ENCODE results near the gene TSHZ2. TPM values are rescaled to one million over a fixed set of nuclear protein-coding genes. Genes with fewer than 3 reads are reported as not detected.
"Not testable (repeated sequence)": the region's sequence is repeated elsewhere in the genome, so short reads cannot be mapped to it uniquely, and the experiment has no call there.

Gene TSHZ2
- total RNA-seq, 1 donor from 2014 or later, result 1.6 TPM

- DNase-seq (ENCODE audit: low read depth) (no peak), FAIRE-seq (peak; percentile 23)
- H3K36me3 ChIP-seq (ENCODE audit: control insufficient read depth, insufficient read depth, low read length), result no peaks in the 10 kb centered on the region
- TF ChIP-seq, protein P1, sequence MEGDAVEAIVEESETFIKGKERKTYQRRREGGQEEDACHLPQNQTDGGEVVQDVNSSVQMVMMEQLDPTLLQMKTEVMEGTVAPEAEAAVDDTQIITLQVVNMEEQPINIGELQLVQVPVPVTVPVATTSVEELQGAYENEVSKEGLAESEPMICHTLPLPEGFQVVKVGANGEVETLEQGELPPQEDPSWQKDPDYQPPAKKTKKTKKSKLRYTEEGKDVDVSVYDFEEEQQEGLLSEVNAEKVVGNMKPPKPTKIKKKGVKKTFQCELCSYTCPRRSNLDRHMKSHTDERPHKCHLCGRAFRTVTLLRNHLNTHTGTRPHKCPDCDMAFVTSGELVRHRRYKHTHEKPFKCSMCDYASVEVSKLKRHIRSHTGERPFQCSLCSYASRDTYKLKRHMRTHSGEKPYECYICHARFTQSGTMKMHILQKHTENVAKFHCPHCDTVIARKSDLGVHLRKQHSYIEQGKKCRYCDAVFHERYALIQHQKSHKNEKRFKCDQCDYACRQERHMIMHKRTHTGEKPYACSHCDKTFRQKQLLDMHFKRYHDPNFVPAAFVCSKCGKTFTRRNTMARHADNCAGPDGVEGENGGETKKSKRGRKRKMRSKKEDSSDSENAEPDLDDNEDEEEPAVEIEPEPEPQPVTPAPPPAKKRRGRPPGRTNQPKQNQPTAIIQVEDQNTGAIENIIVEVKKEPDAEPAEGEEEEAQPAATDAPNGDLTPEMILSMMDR (IDR thresholded peaks at IDR 0.05; ENCODE audit: insufficient read depth, low read length, severe bottlenecking), result no peak
- no peaks in the 10 kb centered on the region for H3K27me3 ChIP-seq (ENCODE audit: control insufficient read depth, insufficient read depth, low read length)
- H3K4me3 ChIP-seq (ENCODE audit: low read depth, low read length), result no peak overlapping the region
Measured at GRCh38 chr20:53085720-53086119, 113.6 kb downstream of the TSHZ2 start.

DNA sequence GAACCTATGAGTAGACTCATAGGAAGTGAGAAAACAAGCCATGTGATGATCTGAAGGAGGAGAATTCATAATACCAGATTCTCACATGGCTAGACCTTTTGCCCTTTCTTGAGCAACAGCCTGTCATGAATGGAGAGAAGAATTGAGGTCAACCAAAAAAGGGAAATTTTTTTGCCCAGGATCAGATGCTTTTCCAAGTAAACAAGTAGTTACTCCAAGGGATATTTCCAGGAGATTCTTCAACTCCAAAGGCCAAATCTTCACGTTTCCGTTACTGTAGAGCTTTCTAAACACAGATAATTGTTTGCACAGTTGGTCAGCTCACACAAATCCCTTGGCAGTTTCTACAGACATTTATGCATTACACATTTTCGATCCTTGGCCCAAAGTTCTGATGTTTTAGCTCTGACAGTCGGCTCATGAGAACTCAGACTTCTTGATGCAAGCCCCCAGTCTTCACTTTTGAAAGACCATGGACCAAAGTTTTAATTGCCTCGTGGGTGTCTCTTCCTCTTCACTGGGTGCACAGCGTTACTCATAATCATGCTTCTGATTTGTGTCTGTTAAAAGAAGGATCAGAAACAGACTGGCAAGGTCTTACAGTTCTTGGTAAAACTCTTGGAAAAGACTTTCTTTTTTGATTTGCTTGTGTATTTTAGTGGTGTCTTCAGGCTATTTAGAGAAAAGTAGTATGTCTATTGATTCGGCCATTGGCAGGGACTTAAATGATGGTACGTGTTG is 115.0 kb downstream of the TSHZ2 start:
- no peak for DNase-seq (ENCODE audit: low read depth)
- TF ChIP-seq, protein P1 (IDR thresholded peaks at IDR 0.05; ENCODE audit: insufficient read depth, low read length, severe bottlenecking), result no peak
- H3K4me3 ChIP-seq (ENCODE audit: low read depth, low read length), result no peak overlapping the region
- no peaks in the 10 kb centered on the region for H3K36me3 ChIP-seq (ENCODE audit: control insufficient read depth, insufficient read depth, low read length)
- no peaks in the 10 kb centered on the region for H3K27me3 ChIP-seq (ENCODE audit: control insufficient read depth, insufficient read depth, low read length)
- no peak for FAIRE-seq

DNA sequence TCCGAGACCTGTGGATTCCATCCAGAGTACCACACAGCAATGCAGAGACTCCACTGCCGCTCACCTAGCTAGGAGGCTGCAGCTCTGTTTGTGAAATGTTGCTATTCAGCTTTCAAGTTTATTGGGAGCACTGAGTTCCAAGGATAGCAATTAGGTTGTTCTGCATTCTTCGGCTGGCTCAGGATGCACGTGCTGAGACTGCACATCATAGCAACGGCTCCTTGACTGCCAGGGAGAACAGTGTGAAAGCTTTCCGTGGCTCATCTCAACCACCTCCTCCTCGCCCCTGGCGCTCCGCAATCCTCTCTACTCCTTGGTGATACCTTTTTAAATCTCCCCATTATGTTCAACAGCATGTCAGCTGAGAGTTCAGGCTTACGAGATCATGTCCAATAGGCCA is 116.6 kb downstream of the TSHZ2 start:
- DNase-seq (ENCODE audit: low read depth) (no peak), FAIRE-seq (no peak)
- Histone ChIP-seq H3K4me3 (ENCODE audit: low read depth, low read length) (no peak overlapping the region), H3K27me3 (ENCODE audit: control insufficient read depth, insufficient read depth, low read length) (no peaks in the 10 kb centered on the region), H3K36me3 (ENCODE audit: control insufficient read depth, insufficient read depth, low read length) (no peaks in the 10 kb centered on the region)
- TF ChIP-seq, protein P1 (IDR thresholded peaks at IDR 0.05; ENCODE audit: insufficient read depth, low read length, severe bottlenecking), result no peak

- FAIRE-seq; DNase-seq (ENCODE audit: low read depth); H3K36me3 ChIP-seq (ENCODE audit: control insufficient read depth, insufficient read depth, low read length); H3K4me3 ChIP-seq (ENCODE audit: low read depth, low read length); H3K27me3 ChIP-seq (ENCODE audit: control insufficient read depth, insufficient read depth, low read length): not testable (repeated sequence)
Measured at GRCh38 chr20:53089851-53090250, 117.7 kb downstream of the TSHZ2 start.

DNA sequence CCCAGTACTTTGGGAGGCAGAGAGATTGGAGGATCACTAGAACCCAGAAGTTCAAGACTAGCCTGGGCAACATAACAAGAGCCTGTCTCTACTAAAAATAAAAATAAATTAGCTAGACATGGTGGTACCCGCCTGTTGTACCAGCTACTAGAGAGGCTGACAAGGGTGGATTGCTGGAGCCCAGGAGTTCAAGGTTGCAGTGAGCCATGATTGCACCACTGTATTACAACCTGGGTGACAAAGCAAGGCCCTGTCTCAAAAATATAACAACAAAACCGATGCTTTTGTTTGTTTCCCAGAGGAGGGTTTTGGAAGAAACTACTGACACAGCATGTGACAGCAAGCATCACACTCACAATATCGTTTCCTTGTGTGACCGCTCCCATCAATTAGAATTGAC is 119.6 kb downstream of the TSHZ2 start:
- no peaks in the 10 kb centered on the region for H3K27me3 ChIP-seq (ENCODE audit: control insufficient read depth, insufficient read depth, low read length)
- TF ChIP-seq, protein P1 (IDR thresholded peaks at IDR 0.05; ENCODE audit: insufficient read depth, low read length, severe bottlenecking), result no peak
- no peak overlapping the region for H3K4me3 ChIP-seq (ENCODE audit: low read depth, low read length)
- FAIRE-seq (no peak), DNase-seq (ENCODE audit: low read depth) (no peak)
- no peaks in the 10 kb centered on the region for H3K36me3 ChIP-seq (ENCODE audit: control insufficient read depth, insufficient read depth, low read length)

DNA sequence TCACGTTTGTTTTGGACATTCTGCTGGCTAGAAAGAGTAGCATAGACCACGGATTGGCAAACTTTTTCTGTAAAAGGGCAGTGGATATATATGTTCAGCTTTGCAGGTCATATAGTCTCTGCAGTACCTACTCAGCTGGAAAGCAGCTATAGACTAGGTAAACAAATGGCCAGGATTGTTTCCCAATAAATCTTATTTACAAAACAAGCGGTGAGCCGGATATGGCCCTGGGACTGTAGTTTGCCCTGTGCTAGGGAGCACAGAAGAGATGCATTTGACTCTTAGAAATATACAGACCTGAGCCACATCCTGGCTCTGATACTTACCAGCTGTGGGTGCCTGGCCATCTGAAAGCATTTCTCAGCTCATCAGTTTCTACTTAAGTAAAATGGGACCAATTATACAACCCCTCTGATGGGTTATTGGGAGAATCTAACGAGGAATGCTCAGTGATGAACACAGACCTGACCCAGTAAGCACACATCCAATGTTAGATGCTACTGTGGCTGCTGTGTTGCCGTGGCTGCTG is 120.7 kb downstream of the TSHZ2 start:
- Histone ChIP-seq H3K27me3 (ENCODE audit: control insufficient read depth, insufficient read depth, low read length) (no peaks in the 10 kb centered on the region), H3K36me3 (ENCODE audit: control insufficient read depth, insufficient read depth, low read length) (no peaks in the 10 kb centered on the region), H3K4me3 (ENCODE audit: low read depth, low read length) (no peak overlapping the region)
- DNase-seq (ENCODE audit: low read depth), result no peak
- TF ChIP-seq, protein P1 (IDR thresholded peaks at IDR 0.05; ENCODE audit: insufficient read depth, low read length, severe bottlenecking), result no peak
- no peak for FAIRE-seq
